ENCODE results near the gene ZNF488. TPM values are rescaled to one million over a fixed set of nuclear protein-coding genes. Genes with fewer than 3 reads are reported as not detected.
A peak's percentile ranks its signal among the peaks of the same experiment; 100 is the strongest.

Gene ZNF488
- polyA plus RNA-seq, 1 of the 3 experiments (the other 2 are of a cell fraction) = 0.59 TPM

DNA sequence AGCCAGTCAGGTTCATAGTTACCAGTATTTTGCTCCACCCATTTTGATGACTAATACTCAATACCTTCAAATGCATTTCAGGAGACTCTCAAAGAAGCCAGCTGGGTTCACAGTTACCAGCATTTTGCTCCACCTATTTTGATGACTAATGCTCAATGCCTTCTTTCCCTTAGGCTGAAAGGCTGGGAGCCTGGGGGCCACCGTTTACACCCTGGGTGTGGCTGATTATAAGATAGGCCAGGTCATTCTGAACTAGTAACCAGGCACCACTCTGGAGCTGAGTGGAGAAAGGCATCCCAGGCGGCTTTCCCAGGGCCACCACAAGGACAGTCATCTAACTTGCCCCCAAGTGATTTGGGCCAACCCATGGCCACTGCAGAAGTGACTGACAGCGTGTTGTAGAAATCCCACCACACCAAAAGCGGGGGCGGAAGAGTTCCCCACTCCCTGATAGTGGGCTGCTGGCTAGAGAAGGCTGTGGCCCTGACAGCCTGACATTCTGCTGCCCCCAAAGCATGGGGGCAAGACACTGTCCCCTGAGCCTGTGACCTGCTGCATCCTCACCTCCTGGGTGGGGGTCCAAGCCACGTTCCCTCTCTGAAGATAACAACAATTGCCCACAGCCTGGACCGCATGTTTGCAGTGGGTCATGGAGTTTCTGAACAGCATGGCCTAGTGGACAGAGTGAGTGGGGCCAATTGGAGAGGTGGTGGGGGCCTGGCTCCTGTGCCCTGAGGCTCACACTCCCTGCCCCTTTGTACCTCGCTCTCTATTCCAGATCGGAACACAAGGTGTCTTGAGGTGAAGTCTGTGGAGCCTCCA lies 23.0 kb upstream of the ZNF488 start:
- POLR2A ChIA-PET = no interaction called here
- H2AFZ ChIP-seq (ENCODE audit: low read depth) = no peak overlapping the region
- H3F3A ChIP-seq (replicated peaks; ENCODE audit: insufficient read depth) = no peaks in the 10 kb centered on the region
- H3K9me2 ChIP-seq = no peaks in the 10 kb centered on the region
- no peaks in the 10 kb centered on the region for H3K9me3 ChIP-seq
- H3K4me2 ChIP-seq = peak overlapping the region; percentile 41
- no peak overlapping the region for H3K27ac ChIP-seq (ENCODE audit: low read depth in 2 of 2, low read length in 1 of 2)
- TF ChIP-seq EZH2phosphoT487 (IDR thresholded peaks at IDR 0.05; ENCODE audit: borderline replicate concordance, low read depth) = no peak
- peak; percentile 55; the same call in 1 of the 2 replicates for TF ChIP-seq JUND (IDR thresholded peaks at IDR 0.05)
- TF ChIP-seq, protein P1, sequence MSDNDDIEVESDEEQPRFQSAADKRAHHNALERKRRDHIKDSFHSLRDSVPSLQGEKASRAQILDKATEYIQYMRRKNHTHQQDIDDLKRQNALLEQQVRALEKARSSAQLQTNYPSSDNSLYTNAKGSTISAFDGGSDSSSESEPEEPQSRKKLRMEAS (IDR thresholded peaks at IDR 0.05; ENCODE audit: low read depth) = no peak
- TF ChIP-seq ELF1 (IDR thresholded peaks at IDR 0.05) = no peak
- TF ChIP-seq CHD2 (IDR thresholded peaks at IDR 0.05; ENCODE audit: low read length, partially characterized antibody) = no peak
- TF ChIP-seq, protein P2, sequence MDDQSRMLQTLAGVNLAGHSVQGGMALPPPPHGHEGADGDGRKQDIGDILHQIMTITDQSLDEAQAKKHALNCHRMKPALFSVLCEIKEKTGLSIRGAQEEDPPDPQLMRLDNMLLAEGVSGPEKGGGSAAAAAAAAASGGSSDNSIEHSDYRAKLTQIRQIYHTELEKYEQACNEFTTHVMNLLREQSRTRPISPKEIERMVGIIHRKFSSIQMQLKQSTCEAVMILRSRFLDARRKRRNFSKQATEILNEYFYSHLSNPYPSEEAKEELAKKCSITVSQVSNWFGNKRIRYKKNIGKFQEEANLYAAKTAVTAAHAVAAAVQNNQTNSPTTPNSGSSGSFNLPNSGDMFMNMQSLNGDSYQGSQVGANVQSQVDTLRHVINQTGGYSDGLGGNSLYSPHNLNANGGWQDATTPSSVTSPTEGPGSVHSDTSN (IDR thresholded peaks at IDR 0.05) = peak; percentile 23; the same call in 1 of the 2 replicates
- no peak for TF ChIP-seq GATA2 (CRISPR knock-in tag; IDR thresholded peaks at IDR 0.05)
- no peak for TF ChIP-seq POLR2AphosphoS5 (IDR thresholded peaks at IDR 0.05; ENCODE audit: low read depth, low read length)
- no peak for TF ChIP-seq RCOR1 (IDR thresholded peaks at IDR 0.05; ENCODE audit: low read length)
- peak; percentile 53 for TF ChIP-seq TCF12 (IDR thresholded peaks at IDR 0.05)
- TF ChIP-seq, protein P3, sequence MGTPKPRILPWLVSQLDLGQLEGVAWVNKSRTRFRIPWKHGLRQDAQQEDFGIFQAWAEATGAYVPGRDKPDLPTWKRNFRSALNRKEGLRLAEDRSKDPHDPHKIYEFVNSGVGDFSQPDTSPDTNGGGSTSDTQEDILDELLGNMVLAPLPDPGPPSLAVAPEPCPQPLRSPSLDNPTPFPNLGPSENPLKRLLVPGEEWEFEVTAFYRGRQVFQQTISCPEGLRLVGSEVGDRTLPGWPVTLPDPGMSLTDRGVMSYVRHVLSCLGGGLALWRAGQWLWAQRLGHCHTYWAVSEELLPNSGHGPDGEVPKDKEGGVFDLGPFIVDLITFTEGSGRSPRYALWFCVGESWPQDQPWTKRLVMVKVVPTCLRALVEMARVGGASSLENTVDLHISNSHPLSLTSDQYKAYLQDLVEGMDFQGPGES (IDR thresholded peaks at IDR 0.05; ENCODE audit: low read depth, low read length) = no peak
- TF ChIP-seq, protein P4, sequence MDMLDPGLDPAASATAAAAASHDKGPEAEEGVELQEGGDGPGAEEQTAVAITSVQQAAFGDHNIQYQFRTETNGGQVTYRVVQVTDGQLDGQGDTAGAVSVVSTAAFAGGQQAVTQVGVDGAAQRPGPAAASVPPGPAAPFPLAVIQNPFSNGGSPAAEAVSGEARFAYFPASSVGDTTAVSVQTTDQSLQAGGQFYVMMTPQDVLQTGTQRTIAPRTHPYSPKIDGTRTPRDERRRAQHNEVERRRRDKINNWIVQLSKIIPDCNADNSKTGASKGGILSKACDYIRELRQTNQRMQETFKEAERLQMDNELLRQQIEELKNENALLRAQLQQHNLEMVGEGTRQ (IDR thresholded peaks at IDR 0.05; ENCODE audit: borderline replicate concordance, low read depth, low read length) = no peak
- TF ChIP-seq GABPA (IDR thresholded peaks at IDR 0.05; ENCODE audit: low read depth) = no peak
- TF ChIP-seq MXI1 (IDR thresholded peaks at IDR 0.05; ENCODE audit: low read depth, low read length) = no peak
- TF ChIP-seq RXRA (IDR thresholded peaks at IDR 0.05; ENCODE audit: borderline replicate concordance, low read depth) = no peak
- TF ChIP-seq FOSL2 (IDR thresholded peaks at IDR 0.05; ENCODE audit: borderline replicate concordance, low read depth) = peak; percentile 56; the same call in 1 of the 2 replicates
- no peak for TF ChIP-seq RFX5 (IDR thresholded peaks at IDR 0.05; ENCODE audit: low read length)
- TF ChIP-seq EP300 (IDR thresholded peaks at IDR 0.05; ENCODE audit: borderline replicate concordance in 1 of 2, low read depth in 1 of 2, low read length in 1 of 2) = peak in 1 of 2 experiments; percentile 46; a peak in 1 of 4 replicates
- TF ChIP-seq SIN3A (IDR thresholded peaks at IDR 0.05; ENCODE audit: borderline replicate concordance, low read depth, low read length) = no peak
- DNase-seq = no peak
- H4K20me1 ChIP-seq (ENCODE audit: insufficient read depth) = no peaks in the 10 kb centered on the region
- peaks cover 10 to 32% of the 10 kb centered on the region in 2 experiments; a peak in 3 of 4 replicates for H3K4me1 ChIP-seq (ENCODE audit: control insufficient read depth in 1 of 2, insufficient read depth in 2 of 2, low read depth in 1 of 2, low read length in 1 of 2)
- H3K4me3 ChIP-seq (ENCODE audit: low read depth in 2 of 2, low read length in 1 of 2) = no peak overlapping the region
- no peaks in the 10 kb centered on the region for H3K27me3 ChIP-seq (ENCODE audit: insufficient read depth)
- H3K9ac ChIP-seq = 0 out of 2 replicates have a peak overlapping the region, but pooled peaks have one; percentile 19
- 66% methylated on average over 6 of the region's 9 CpGs for WGBS (ENCODE audit: low lambda C conversion rate)
- H3K79me2 ChIP-seq (ENCODE audit: insufficient read depth) = no peaks in the 10 kb centered on the region
- CTCF ChIA-PET = no interaction called here
- no peaks in the 10 kb centered on the region for H3K36me3 ChIP-seq (replicated peaks in 1 of 2; ENCODE audit: control insufficient read depth in 1 of 2, insufficient read depth in 2 of 2, low read length in 1 of 2)
